Breast epithelium (tissue), 3 donors: ENCODE results near the gene SPESP1.

Source experiments
- CTCF ChIP-seq, 3 donors: fragments of 450-650 bp; IDR thresholded peaks; one replicate each; pipeline ENCODE4 v1.5.1; 2016 to 2017; ENCODE audit warnings: antibody characterized with exemption in 3 of 3, mild to moderate bottlenecking in 3 of 3, moderate library complexity in 3 of 3
- POLR2A ChIP-seq: fragments of 450-650 bp; IDR thresholded peaks from one replicate; pipeline ENCODE4 v1.6.1; 2016; ENCODE audit warnings: antibody characterized with exemption, mild to moderate bottlenecking, moderate library complexity

- TF ChIP-seq CTCF (IDR thresholded peaks at IDR 0.05) (no peak), POLR2A (no peak)
Observed at GRCh38 chr15:68930268-68931022, at the start of gene SPESP1.
